SK-N-SH (cell line): ENCODE data around the gene CNPPD1.

Experiments used
- CTCF ChIP-seq: fragments of 200-600 bp; sonication (generic); IDR thresholded peaks from 2 replicates; pipeline ENCODE4 v1.6.1; 2017; ENCODE audit warnings: antibody characterized with exemption, mild to moderate bottlenecking, moderate library complexity
- EP300 ChIP-seq, 2 experiments: IDR thresholded peaks; 2 replicates each; pipeline versions ENCODE4 v1.4.0 to v1.6.1; 2012; ENCODE audit warnings: borderline replicate concordance in 1 of 2, low read depth in 1 of 2, low read length in 1 of 2
- FOXJ3 ChIP-seq: sonication (generic); formaldehyde crosslinking; IDR thresholded peaks from 2 replicates; pipeline ENCODE4 v1.5.1; 2020; ENCODE audit warnings: mild to moderate bottlenecking, missing genetic modification reagents
- JUND ChIP-seq: IDR thresholded peaks from 2 replicates; pipeline ENCODE4 v1.4.0; 2012
- MXI1 ChIP-seq: IDR thresholded peaks from 2 replicates; pipeline ENCODE4 v1.6.1; 2012; ENCODE audit warnings: mild to moderate bottlenecking, low read depth, low read length, improper control_type of control experiment
- RAD21 ChIP-seq: IDR thresholded peaks from 2 replicates; pipeline ENCODE4 v1.6.1; 2012; ENCODE audit warnings: mild to moderate bottlenecking, low read length

DNA sequence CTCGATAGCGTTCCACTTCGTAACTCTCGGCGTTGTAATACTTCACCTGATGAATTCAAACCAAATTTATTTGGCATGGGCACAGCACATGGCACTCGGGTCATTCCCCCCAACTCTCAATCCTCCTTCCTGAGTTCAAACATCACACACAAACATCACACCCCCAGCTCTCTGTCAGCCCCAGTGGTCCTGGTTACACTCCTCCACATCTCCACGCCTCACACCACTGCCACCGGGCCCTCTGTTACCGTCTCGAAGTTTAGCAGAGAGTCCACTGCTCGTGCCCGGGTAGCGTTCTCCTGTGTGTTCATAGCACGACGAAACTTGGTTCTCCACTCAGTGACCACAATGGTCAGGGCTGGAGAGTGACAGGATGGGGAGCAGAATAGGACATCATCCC lies 37.4 kb upstream of the CNPPD1 start:
- TF ChIP-seq FOXJ3 (CRISPR knock-in tag) (no peak), CTCF (no peak), MXI1 (no peak), EP300 (IDR thresholded peaks at IDR 0.05; ENCODE audit: borderline replicate concordance in 1 of 2, low read depth in 1 of 2, low read length in 1 of 2) (no peak), RAD21 (no peak), JUND (no peak)
